Nephron progenitor cell (in vitro differentiated cells): Measurements from ENCODE around the gene PLPPR5.

ENCODE experiments used
- DNase-seq: peaks from one replicate; pipeline ENCODE4 v3.0.0; 2021
- H3K27ac Mint-ChIP-seq: 2 replicates; pipeline ENCODE4 v1.8.0; 2021; ENCODE audit warnings: mild to moderate bottlenecking, moderate library complexity, mixed read lengths
- H3K27me3 Mint-ChIP-seq: 2 replicates; pipeline ENCODE4 v1.8.0; 2021; ENCODE audit warnings: mild to moderate bottlenecking, low read depth, mixed read lengths; ENCODE audit not compliant: poor library complexity
- H3K36me3 Mint-ChIP-seq: 2 replicates; pipeline ENCODE4 v1.8.0; 2021; ENCODE audit warnings: low read depth, mixed read lengths
- H3K4me1 Mint-ChIP-seq: 2 replicates; pipeline ENCODE4 v1.8.0; 2021; ENCODE audit warnings: mixed read lengths
- H3K4me3 Mint-ChIP-seq: 2 replicates; pipeline ENCODE4 v1.8.0; 2021; ENCODE audit warnings: mild to moderate bottlenecking, moderate library complexity, mixed read lengths
- H3K9me3 Mint-ChIP-seq: 2 replicates; pipeline ENCODE4 v1.8.0; 2021; ENCODE audit warnings: mild to moderate bottlenecking, moderate library complexity, mixed read lengths
- CTCF ChIP-seq: fragments of 200-600 bp; sonication (generic); IDR thresholded peaks from 2 replicates; pipeline ENCODE4 v1.5.0; 2021; ENCODE audit warnings: antibody characterized with exemption

The PLPPR5 gene

GRCh38 chr1:98919652-98920051 is 85.0 kb downstream of the PLPPR5 start:
- H3K27me3 Mint-ChIP-seq: no peaks in the 10 kb centered on the region
- H3K27ac Mint-ChIP-seq: no peak overlapping the region
- H3K4me1 Mint-ChIP-seq: no peaks in the 10 kb centered on the region
- H3K36me3 Mint-ChIP-seq: no peaks in the 10 kb centered on the region
- no peak for DNase-seq
- H3K4me3 Mint-ChIP-seq: no peak overlapping the region
- no peaks in the 10 kb centered on the region for H3K9me3 Mint-ChIP-seq
- TF ChIP-seq CTCF: no peak

- H3K9me3 Mint-ChIP-seq: no peaks in the 10 kb centered on the region
Observed at GRCh38 chr1:98919211-98919610, 85.5 kb downstream of the PLPPR5 start.

GRCh38 chr1:98914547-98914946 is 90.1 kb downstream of the PLPPR5 start:
- TF ChIP-seq CTCF: no peak
- H3K27me3 Mint-ChIP-seq: no peaks in the 10 kb centered on the region
- H3K4me1 Mint-ChIP-seq: no peaks in the 10 kb centered on the region
- no peak for DNase-seq
- no peaks in the 10 kb centered on the region for H3K9me3 Mint-ChIP-seq
- no peak overlapping the region for H3K27ac Mint-ChIP-seq
- H3K36me3 Mint-ChIP-seq: no peaks in the 10 kb centered on the region
- H3K4me3 Mint-ChIP-seq: no peak overlapping the region

More at GRCh38 chr1:98919211-98919610, 85.5 kb downstream of the PLPPR5 start:
- TF ChIP-seq CTCF: no peak
- H3K27me3 Mint-ChIP-seq: no peaks in the 10 kb centered on the region
- no peaks in the 10 kb centered on the region for H3K4me1 Mint-ChIP-seq
- DNase-seq: no peak
- no peak overlapping the region for H3K27ac Mint-ChIP-seq
- no peaks in the 10 kb centered on the region for H3K36me3 Mint-ChIP-seq
- no peak overlapping the region for H3K4me3 Mint-ChIP-seq

GRCh38 chr1:98910827-98911226 is 93.8 kb downstream of the PLPPR5 start:
- no peak for DNase-seq
- H3K36me3 Mint-ChIP-seq: no peaks in the 10 kb centered on the region
- H3K4me1 Mint-ChIP-seq: peaks cover 13% of the 10 kb centered on the region
- H3K9me3 Mint-ChIP-seq: no peaks in the 10 kb centered on the region
- no peaks in the 10 kb centered on the region for H3K27me3 Mint-ChIP-seq
- H3K27ac Mint-ChIP-seq: no peak overlapping the region
- H3K4me3 Mint-ChIP-seq: no peak overlapping the region
- no peak for TF ChIP-seq CTCF

GRCh38 chr1:98908980-98909379 is 95.7 kb downstream of the PLPPR5 start:
- H3K9me3 Mint-ChIP-seq: no peaks in the 10 kb centered on the region
- TF ChIP-seq CTCF: no peak
- H3K4me3 Mint-ChIP-seq: no peak overlapping the region
- peak overlapping the region; percentile 42 for H3K27ac Mint-ChIP-seq
- peaks cover 13% of the 10 kb centered on the region for H3K4me1 Mint-ChIP-seq
- no peaks in the 10 kb centered on the region for H3K27me3 Mint-ChIP-seq
- DNase-seq: no peak
- H3K36me3 Mint-ChIP-seq: no peaks in the 10 kb centered on the region

- Mint-ChIP-seq H3K4me3 (no peak overlapping the region), H3K27ac (no peak overlapping the region), H3K9me3 (no peaks in the 10 kb centered on the region), H3K4me1 (peaks cover 13% of the 10 kb centered on the region), H3K27me3 (no peaks in the 10 kb centered on the region), H3K36me3 (no peaks in the 10 kb centered on the region)
- no peak for DNase-seq
- TF ChIP-seq CTCF: no peak
Observed at GRCh38 chr1:98906809-98907208, 97.9 kb downstream of the PLPPR5 start.
